GM23338 (cell line): ENCODE data around the gene EPG5.

Source experiments
- CTCF ChIP-seq, 2 experiments: fragments of 200-600 bp in 1 of 2; sonication (generic) in 1 of 2; conservative IDR thresholded peaks; 2 replicates each; pipeline versions ENCODE4 v1.5.1 to v1.6.1; 2016 to 2017; ENCODE audit warnings: antibody characterized with exemption in 2 of 2, low read depth in 2 of 2, mild to moderate bottlenecking in 2 of 2, moderate library complexity in 1 of 2
- EZH2 ChIP-seq: fragments of 200-600 bp; sonication (generic); IDR thresholded peaks from one replicate; pipeline ENCODE4 v1.8.0; 2017; ENCODE audit warnings: antibody characterized with exemption, mild to moderate bottlenecking, low read depth; ENCODE audit not compliant: unreplicated experiment
- EZH2phosphoT487 ChIP-seq: fragments of 200-600 bp; sonication (generic); IDR thresholded peaks from one replicate; pipeline ENCODE4 v1.8.1; 2018; ENCODE audit warnings: antibody characterized with exemption; ENCODE audit not compliant: unreplicated experiment
- POLR2AphosphoS5 ChIP-seq: IDR thresholded peaks from 2 replicates; pipeline ENCODE4 v1.6.1; 2016; ENCODE audit warnings: antibody characterized with exemption, low read depth

GRCh38 chr18:45958730-45959129 is 8.4 kb downstream of the EPG5 start:
- TF ChIP-seq CTCF (conservative IDR thresholded peaks at IDR 0.05; ENCODE audit: low read depth in 2 of 2) (no peak), POLR2AphosphoS5 (no peak), EZH2 (no peak), EZH2phosphoT487 (no peak)
